HG02623 (cell line): ENCODE results near the gene CEP250.
"Not testable (repeated sequence)": the region's sequence is repeated elsewhere in the genome, so short reads cannot be mapped to it uniquely, and the experiment has no call there.

Source experiments
- ATAC-seq: cut with Tn5 transposase; IDR thresholded peaks from one replicate; pipeline ENCODE4 v1.9.1; 2021; ENCODE audit warnings: moderate library complexity; ENCODE audit not compliant: unreplicated experiment

Gene CEP250

DNA sequence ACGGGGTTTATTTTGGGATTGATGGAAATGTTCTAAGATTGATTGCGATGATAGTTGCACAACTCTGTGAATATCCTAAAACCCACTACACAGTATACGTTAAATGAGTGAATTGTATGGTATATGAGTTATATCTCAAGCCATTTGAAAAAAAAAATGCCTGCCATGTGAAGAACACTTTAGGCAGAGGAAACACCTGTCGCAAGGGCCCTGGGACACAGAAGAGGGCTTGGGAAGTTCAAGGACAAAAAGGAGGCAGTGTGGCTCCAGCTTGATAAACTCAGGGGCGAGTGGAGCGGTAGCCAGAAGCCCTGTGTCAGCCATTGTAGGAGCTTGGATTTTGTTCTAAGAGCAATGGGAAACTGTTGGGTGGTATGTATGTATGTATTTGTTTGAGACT is 37.0 kb downstream of the CEP250 start:
- ATAC-seq = no peak

DNA sequence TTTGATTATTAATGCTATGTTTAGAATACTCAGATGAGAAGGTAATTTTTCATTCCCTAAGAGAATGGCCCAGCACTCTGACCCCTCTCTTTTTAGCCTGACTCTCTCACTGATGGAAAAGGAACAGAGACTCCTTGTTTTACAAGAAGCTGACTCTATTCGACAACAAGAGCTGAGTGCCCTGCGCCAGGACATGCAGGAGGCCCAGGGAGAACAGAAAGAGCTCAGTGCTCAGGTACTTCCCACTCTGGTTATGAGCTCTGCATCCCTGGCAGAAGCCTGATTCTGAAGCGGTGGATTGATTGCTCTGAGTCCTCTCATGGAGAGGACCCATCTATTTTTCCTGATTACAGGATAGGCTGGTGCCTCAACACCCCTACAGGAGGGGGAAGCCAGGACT is 41.1 kb downstream of the CEP250 start:
- no peak for ATAC-seq

DNA sequence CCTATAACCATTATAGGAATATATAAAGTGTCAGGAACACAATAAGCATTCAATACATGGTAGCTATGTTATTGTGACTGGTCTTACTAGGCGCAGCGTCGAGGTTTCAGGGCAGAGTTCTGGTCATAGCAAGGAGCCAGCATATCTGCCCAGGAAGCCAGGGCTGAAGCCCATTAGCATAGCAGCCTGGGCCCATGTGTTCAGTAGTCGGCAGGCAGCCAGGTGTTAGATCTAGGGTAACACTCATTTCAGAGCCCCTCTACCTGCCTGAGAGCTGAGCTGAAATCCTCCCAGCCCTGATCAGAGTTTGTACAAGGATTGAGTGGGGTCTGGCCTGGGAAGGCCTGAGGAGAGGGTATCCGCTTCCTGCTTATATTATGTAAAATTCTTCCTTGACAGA is 41.9 kb downstream of the CEP250 start:
- ATAC-seq = no peak

DNA sequence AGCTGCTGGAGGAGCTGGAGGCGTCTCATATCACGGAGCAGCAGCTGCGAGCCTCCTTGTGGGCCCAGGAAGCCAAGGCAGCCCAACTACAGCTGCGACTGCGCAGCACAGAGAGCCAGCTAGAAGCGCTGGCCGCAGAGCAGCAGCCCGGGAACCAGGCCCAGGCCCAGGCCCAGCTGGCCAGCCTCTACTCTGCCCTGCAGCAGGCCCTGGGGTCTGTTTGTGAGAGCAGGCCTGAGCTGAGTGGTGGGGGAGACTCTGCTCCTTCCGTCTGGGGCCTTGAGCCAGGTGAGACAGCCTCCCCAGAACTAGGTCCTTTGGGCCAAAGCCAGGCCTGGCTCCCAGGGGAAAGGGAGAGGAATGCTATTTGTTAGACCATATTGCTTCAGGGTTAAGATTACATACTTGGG is 42.4 kb downstream of the CEP250 start:
- ATAC-seq = no peak

DNA sequence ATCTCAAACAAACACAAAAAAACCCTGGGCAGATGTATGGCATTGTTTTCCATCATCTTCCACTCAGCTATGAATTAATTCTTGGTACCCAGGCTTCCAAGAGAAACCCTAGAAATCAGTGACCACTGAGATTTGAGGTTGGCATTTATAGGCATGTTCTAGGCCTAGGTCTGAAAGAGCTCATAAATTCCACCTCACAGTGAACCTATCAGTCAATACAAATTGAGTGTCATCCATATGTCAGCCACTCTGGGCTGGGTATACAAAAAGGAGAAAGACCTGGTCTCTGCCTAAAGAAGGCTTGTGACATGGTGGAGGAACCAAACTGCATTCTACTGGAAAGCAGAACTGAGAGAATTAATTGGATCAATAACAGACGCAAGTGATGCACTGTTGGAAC is 43.9 kb downstream of the CEP250 start:
- ATAC-seq = no peak

DNA sequence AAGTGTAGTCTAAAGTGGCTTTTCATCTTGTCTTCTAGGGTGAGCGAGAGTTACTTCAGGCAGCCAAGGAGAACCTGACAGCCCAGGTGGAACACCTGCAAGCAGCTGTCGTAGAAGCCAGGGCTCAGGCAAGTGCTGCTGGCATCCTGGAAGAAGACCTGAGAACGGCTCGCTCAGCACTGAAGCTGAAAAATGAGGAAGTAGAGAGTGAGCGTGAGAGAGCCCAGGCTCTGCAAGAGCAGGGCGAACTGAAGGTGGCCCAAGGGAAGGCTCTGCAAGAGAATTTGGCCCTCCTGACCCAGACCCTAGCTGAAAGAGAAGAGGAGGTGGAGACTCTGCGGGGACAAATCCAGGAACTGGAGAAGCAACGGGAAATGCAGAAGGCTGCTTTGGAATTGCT is 47.0 kb downstream of the CEP250 start:
- ATAC-seq = peak; percentile 51

DNA sequence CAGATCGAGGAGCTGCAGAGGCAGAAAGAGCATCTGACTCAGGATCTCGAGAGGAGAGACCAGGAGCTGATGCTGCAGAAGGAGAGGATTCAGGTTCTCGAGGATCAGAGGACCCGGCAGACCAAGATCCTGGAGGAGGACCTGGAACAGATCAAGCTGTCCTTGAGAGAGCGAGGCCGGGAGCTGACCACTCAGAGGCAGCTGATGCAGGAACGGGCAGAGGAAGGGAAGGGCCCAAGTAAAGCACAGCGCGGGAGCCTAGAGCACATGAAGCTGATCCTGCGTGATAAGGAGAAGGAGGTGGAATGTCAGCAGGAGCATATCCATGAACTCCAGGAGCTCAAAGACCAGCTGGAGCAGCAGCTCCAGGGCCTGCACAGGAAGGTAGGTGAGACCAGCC is 47.9 kb downstream of the CEP250 start:
- no peak for ATAC-seq

DNA sequence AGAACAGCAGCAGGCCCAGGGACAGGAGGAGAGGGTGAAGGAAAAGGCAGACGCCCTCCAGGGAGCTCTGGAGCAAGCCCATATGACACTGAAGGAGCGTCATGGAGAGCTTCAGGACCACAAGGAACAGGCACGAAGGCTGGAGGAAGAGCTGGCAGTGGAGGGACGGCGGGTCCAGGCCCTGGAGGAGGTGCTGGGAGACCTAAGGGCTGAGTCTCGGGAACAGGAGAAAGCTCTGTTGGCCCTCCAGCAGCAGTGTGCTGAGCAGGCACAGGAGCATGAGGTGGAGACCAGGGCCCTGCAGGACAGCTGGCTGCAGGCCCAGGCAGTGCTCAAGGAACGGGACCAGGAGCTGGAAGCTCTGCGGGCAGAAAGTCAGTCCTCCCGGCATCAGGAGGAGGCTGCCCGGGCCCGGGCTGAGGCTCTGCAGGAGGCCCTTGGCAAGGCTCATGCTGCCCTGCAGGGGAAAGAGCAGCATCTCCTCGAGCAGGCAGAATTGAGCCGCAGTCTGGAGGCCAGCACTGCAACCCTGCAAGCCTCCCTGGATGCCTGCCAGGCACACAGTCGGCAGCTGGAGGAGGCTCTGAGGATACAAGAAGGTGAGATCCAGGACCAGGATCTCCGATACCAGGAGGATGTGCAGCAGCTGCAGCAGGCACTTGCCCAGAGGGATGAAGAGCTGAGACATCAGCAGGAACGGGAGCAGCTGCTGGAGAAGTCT is 48.6 kb downstream of the CEP250 start:
- no peak for ATAC-seq

DNA sequence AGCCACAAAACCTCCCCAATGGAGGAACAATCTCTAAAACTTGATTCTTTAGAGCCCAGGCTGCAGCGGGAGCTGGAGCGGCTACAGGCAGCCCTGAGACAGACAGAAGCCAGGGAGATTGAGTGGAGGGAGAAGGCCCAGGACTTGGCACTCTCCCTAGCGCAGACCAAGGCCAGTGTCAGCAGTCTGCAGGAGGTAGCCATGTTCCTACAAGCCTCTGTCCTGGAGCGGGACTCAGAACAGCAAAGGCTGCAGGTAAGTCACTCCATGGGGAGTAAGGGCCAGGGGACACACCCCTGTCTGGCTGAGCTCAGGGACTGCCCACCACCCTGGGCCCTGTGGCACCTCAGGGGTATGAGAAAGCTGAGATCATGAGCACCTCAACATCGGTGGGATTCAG is 49.4 kb downstream of the CEP250 start:
- no peak for ATAC-seq

DNA sequence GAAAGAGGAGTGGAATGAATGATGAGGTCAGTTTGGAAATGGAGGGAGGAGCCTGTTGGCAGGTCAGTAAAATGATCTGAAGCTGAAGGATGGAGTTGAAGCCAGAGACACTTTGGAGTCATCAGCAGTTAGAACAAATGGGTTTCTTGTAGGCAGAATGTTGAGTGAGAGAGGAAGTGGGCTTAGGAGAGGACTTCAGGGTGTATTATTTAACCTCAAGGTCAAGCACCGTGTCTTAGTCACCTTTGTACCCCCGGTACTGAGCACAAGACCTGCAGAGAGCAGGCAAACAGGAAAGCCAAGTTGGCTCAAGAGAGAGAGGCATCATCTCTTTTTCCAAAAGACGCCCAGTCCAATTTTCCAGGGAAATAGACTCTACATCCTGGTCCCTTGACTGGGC is 50.8 kb downstream of the CEP250 start:
- ATAC-seq = no peak

DNA sequence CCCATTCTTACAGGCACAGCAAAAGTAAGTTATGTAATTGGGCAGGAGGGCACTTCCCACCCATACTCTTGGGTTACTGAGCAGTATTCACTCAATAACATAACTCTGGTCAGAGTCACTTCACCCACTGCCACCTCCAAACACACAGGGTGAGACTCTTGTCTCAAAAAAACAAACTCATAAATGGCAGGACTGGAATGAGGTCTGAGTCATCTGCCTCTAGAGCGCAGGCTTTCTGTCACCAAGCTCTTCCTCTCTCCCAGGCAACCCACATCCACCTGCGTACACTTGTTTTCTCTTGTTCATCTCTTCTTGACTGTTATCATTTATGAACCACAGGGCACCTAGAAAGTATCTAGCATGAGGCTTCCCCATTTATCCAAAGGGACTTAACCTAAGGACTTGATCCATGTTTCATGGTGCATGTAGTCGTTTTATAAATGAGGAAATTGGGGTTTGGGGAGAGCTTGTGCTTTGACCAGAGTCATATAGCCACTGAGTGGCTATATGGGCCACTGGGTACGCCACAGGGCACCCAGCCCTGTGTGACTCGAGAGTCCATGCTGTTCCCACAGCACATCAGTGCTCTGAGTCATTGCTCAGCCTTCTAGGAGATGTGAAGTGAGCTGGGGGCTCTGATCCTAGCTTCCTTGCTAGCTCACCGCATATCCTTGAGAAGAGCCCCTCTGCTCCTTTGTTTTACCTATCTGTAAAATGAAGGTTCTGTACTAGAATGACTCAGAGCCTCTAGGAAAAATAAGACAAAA is 51.7 kb downstream of the CEP250 start:
- no peak for ATAC-seq

DNA sequence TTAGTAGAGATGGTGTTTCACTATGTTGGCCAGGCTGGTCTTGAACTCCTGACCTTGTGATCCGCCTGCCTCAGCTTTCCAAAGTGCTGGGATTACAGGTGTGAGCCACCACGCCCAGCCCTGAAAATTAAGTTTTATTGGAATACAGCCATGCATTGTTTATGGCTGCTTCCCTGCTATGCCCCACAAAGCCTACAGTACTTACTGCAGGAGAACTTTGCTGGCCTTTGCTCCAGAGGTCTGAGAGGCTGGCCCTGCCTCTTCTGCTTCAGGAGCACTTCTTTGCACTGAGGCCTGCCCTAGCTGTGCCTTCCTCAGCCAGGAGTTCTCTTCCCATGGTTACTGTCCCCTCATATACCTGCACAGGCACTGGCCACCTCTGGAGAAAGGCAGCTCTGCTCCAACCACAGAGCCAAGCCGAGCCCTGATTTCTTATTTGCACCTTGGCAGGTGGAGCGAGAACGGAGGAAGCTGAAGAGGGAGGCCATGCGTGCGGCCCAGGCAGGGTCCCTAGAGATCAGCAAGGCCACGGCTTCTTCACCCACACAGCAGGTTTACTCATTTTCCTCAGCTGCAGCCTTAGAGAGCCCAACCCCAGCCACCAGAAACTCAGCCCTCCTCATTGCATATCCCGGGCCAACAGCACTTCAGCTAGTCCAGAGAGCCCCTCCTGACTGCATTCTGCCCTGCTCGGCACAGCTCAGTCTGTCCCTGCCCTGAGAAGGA is 53.3 kb downstream of the CEP250 start:
- no peak for ATAC-seq

DNA sequence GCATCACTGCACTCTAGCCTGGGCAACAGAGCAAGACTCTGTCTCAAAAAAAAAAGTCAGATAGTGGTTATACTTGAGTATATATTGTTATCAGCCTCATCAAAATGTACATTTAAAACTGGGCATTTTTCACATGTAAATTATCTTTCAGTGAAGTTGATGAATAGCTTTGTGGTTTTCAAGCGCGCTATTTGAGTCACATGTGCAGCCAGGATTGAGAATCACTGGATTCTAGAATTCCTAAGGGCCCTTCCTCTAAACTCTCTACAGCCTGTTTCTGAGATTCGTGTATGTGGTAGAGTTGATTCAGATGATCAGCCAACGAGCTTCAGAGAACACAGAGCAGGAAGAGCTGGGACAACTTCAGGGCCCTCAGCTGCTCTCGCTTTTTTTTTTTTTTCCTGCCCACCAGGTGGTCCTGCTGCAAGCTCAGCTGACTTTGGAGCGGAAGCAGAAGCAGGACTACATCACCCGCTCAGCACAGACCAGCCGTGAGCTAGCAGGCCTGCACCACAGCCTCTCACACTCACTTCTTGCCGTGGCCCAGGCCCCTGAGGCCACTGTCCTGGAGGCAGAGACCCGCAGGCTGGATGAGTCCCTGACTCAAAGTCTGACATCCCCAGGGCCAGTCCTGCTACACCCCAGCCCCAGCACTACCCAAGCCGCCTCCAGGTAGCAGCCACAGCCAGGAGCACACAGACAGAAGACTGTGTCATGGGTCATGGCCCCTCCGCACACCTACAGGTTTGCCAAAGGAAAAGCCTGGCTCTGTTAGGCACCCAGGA is 55.7 kb downstream of the CEP250 start:
- ATAC-seq = no peak

DNA sequence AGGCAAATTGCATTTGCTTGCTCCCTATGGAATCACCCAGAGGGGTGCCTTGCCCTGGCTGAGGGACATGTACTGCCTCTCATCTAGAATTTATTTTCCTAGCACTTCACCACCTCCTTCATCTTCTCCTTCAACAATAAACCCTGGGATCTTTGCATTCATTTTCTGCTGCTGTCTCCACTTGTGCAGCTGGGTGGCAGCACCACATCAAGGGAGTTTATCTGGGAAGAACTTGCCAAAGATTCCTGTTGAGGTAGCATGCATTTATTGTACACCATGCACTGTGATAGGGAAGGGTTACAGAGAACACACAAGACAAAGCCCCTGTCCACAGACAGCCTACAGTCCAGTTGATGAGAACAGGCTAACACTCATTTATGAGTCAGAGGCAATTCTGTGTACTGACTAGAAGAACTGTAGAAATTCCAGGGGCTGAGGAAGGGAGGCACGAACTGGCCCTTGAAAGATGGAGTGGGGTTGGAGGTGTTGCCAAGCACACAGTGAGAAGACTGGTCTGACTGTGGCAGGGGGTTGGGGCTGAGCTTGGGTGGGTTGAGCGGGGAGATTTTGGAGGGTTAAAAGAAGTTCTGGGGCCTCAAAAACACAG is 56.5 kb downstream of the CEP250 start:
- ATAC-seq = no peak

DNA sequence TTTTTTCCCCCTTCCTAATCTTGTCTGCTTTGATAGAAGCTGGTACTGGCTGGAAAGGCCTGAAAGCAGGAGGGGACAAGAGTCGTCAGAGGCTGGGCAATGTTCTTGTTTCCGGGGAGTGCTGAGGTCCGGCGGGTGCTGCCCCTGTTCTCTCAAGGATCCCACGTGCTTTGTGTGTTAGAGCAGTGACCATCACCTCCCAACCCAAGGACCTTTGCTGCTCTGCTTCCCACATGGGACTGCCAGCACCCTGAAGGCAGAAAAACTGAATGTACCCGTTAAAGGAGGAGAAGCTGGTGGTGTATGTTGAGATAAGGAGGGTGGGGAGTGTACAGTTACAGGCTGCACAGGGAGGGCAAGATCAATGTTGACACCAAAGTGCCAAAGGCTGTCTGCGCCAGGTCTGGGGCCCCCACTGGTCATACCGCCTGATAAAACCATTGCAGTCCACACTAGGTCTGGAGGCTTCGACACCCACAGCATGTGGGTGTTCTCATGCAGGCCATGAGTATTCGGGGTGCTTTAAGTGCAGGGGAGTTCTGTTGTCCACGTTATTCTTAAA is 59.1 kb downstream of the CEP250 start:
- no peak for ATAC-seq

DNA sequence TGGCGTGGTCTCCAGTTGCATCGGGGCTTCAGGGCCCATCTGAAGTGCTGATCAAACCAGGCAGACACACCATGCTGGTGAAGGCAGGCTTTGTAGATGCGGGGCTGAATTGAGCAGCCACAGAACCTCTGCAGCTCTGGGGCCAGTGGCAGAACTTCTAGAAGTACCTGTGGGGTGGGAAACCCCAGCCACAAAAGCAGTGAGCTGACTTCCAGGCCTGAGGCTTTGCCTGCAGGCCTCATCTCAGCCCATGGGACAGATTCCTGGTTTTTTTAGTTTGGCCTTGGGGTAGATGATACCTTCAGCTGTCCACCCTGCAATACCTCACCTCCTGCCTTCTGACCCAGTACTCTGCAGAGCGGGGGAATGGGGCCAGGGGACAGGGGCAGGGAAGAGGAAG is 59.9 kb downstream of the CEP250 start:
- no peak for ATAC-seq

DNA sequence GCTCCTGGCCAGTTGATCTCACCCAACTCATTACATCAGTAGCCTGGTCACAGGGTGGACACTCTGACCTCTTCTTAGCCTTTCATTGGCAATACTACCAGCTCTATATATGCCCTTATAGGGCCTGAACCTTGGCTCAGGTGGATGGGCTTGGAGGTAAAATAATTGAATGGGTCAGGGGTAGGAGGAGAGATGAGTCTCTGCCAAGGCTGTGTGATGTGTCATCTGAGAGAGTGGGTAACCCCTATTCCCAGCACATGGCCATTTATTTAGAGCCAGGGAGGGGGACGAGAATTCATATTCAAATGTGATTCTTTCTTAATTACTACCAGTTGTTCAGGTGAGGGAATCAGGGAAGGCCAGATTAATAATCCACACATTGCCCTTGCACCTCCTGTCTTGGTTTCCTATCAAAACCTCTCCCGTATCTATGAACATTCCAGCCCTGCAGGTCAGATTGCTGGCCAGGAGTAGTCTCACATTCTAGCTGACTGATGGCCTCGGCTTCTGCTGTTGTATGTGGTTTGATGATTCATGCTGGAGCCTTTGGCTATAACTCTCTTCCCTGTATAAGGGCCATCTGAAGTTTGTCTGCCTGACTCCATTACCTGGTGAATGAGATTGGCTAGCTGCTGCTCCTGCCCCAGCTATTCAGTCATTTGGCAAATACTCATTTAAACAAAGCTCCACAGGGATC is 60.7 kb downstream of the CEP250 start:
- no peak for ATAC-seq

DNA sequence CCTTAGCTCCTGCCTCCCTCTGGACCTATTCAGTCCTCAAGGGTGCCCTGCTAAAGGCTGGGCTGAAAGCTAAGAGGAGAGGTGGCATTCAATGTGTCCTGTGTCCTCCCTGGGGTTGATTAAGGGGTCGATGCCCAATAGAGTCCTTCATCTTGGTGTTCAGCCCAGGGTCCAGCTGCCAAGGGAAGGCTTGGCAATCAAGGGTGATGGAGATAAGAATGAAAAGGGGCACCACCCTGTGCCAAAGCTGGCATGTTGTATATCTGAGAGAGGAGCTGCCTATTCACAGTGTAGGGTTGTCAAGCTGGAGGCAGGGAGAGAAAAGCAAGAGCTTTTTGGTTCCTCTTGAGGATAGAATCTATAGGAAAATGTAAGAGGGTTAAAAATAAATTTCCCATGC is 61.7 kb downstream of the CEP250 start:
- no peak for ATAC-seq

DNA sequence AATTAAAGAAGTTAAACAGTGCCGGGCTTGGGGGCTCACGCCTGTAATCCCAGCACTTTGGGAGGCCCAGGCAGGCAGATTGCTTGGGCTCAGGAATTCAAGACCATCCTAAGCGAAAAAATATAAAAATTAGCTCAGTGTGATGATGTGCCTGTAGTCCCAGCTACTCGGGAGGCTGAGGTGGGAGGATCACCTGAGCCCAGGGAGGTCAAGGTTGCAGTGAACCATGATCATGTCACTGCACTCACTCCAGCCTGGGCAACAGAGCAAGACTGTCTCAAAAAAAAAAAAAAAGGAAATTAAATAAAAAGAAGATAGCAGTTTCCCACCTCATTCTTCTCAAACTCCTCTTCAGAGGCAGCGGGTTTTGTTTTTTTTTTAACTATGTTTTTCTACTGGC is 62.4 kb downstream of the CEP250 start:
- ATAC-seq = not testable (repeated sequence)

DNA sequence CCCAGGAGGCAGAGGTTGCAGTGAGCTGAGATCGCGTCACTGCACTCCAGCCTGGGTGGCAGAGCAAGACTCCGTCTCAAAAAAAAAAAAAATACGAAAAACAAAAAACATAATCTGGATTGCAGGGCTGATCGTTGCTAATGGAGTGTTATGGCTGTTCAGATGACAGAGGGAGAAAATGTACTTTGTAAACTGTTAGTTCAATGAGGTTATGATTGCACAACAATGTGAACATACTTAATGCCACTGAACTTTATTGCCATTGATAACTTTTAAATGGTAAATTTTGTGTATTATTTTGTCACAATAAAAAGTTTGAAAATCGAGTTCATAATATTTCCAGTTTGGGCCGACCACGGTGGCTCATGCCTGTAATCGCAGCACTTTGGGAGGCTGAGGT is 63.6 kb downstream of the CEP250 start:
- ATAC-seq = no peak
